GM15510 (cell line): ENCODE data around the gene FAM3D.

Experiments used
- POLR2A ChIP-seq: IDR thresholded peaks from 3 replicates; pipeline ENCODE4 v1.6.1; 2011; ENCODE audit warnings: borderline replicate concordance; ENCODE audit not compliant: insufficient read length; ENCODE audit errors: extremely low read depth

Gene FAM3D, protein sequence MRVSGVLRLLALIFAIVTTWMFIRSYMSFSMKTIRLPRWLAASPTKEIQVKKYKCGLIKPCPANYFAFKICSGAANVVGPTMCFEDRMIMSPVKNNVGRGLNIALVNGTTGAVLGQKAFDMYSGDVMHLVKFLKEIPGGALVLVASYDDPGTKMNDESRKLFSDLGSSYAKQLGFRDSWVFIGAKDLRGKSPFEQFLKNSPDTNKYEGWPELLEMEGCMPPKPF

DNA sequence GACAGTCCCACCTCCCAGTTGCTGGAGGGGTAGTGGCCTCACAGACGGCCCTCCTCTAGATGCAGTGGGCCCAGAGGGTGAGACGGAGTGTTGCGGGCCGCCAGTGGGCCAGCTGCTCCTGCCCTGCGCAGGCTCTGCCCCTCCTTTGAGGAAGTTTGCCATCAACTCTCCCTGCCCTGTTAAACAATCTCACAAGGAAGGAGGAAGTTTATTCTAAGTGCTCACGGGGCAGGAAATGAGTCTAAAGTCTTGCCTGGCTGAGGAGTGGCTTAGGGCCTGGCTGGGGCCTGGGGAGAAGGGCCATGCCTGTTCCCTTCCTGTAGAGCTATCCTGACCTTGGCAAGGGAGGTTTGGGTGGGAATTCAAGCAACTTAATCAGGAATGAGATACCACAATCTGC lies at the start of gene FAM3D:
TSS of gene FAM3D (minus strand) at position 92 of the 400 bp plus-strand sequence. CDS start 11,211 bp downstream, outside the sequence.
- TF ChIP-seq POLR2A, result no peak

GRCh38 chr3:58713715-58714401 lies 47.3 kb upstream of the FAM3D start:
- TF ChIP-seq POLR2A, result no peak

DNA sequence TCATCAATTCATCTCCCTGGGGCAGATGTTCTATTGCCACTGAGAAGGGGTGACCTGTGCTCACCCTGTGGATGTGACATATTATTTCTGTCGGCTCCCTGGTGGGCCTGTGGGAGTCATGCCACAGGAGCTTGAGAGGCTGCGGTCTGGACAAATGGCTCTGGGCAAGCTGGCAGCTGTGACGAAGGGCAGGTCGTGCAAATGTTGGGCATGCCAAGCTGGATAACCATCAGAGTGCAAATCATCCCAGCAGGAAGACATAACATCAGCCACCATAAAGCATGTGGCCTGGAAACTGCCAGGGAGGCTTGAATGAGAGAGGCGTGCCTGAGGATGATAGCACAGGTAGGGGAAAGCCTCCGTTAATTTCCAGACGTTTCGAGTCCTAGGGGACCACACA lies 45.3 kb upstream of the FAM3D start:
- no peak for TF ChIP-seq POLR2A

DNA sequence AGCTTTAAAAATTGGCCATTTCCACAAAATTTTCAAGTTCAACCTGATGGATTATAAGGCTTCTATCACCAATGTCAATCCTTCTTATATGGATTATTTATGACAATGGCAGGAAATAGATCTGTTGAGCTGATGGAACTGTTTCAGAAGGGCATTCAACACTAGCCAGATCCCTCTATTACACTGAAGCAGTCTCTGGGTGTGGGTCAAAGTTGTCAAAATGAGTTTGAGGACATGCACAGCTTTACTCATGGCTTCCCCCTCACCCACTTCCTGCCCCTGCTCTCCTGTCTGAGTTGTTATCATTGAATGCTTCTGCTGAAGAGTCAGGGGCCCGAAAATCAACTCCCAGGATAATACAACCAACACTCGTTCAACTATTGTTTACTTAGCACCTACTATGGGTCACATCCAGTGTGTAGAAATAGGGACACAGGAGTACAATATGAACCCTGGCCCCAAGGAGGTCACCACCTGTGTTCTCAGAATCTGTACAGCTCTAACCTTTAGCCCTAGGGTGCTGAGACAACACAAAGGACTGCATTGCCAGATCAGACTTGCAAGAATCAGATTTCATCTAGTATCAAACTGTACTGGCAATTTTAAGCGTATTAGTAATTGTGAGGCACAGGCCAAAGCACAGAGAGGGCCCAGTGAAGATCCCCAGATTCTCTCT lies 41.7 kb upstream of the FAM3D start:
- TF ChIP-seq POLR2A, result no peak

- TF ChIP-seq POLR2A, result no peak
Measured at GRCh38 chr3:58707390-58707930, 40.9 kb upstream of the FAM3D start.

- TF ChIP-seq POLR2A, result no peak
Measured at GRCh38 chr3:58706395-58707167, 40.0 kb upstream of the FAM3D start.

- no peak for TF ChIP-seq POLR2A
Measured at GRCh38 chr3:58704745-58705144, 38.2 kb upstream of the FAM3D start.

DNA sequence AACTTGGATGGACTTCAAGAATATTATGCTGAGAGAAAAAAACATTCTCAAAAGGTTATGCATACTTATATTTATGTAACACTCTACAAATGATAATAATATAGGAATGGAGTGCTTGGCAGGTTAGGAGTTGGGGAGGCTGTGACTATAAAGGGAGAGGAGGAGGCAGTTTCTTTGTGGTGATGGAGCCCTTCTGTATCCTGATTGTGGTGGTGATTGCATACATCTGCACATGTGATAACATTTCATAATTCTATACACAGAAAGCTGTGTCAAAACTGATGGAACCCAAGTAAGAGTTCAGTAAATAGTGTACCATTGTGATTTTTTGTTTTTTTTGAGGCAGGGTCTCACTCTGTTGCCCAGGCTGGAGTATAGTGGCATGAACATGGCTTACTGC lies 31.7 kb upstream of the FAM3D start:
- no peak for TF ChIP-seq POLR2A

- TF ChIP-seq POLR2A, result no peak
Measured at GRCh38 chr3:58697561-58697960, 31.0 kb upstream of the FAM3D start.

GRCh38 chr3:58696093-58696492 lies 29.5 kb upstream of the FAM3D start:
- TF ChIP-seq POLR2A, result no peak

GRCh38 chr3:58693940-58694850 lies 27.6 kb upstream of the FAM3D start:
- no peak for TF ChIP-seq POLR2A

GRCh38 chr3:58692484-58692883 lies 25.9 kb upstream of the FAM3D start:
- no peak for TF ChIP-seq POLR2A

DNA sequence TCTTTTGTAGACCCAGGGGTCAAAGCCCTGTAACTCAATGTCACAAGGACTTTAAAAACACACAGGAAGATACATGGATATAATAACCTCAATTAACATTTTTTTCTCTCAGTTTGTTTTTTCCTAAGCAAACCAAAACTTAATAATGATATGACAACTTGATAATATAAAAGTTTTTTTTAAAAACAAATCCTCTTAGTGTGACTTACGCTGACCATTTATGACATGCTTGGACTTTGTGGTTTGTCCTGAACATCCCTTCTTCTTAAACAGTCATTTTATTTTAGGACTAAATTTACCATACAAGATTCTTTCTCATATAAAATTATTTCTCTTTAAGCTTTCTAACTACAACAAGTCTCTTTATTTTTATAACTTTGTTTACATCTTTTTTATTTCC lies 25.4 kb upstream of the FAM3D start:
- no peak for TF ChIP-seq POLR2A

- no peak for TF ChIP-seq POLR2A
Measured at GRCh38 chr3:58690490-58690889, 23.9 kb upstream of the FAM3D start.
